K562 (cell line): Measurements from ENCODE around the gene ZFP62. TPM values are rescaled to one million over a fixed set of nuclear protein-coding genes. Genes with fewer than 3 reads are reported as not detected.
A peak's percentile ranks its signal among the peaks of the same experiment; 100 is the strongest.

ENCODE experiments used
- C11orf30 ChIP-seq: fragments of 450-650 bp; IDR thresholded peaks from 2 replicates; pipeline ENCODE4 v1.6.1; 2016; ENCODE audit warnings: low read depth, mild to moderate bottlenecking
- E2F3 ChIP-seq: fragments of 250-450 bp; sonication (Bioruptor Pico); IDR thresholded peaks from 2 replicates; pipeline ENCODE4 v1.4.0; 2020; ENCODE audit warnings: mild to moderate bottlenecking
- EGR1 ChIP-seq: fragments of 450-650 bp; conservative IDR thresholded peaks from 2 replicates; pipeline ENCODE4 v1.6.1; 2017; ENCODE audit warnings: mild to moderate bottlenecking
- HIVEP1 ChIP-seq: fragments of 250-450 bp; sonication (Bioruptor Pico); IDR thresholded peaks from 2 replicates; pipeline ENCODE4 v1.4.0; 2020; ENCODE audit warnings: mild to moderate bottlenecking
- MIER1 ChIP-seq: fragments of 450-650 bp; IDR thresholded peaks from 2 replicates; pipeline ENCODE4 v1.6.1; 2016; ENCODE audit warnings: antibody characterized with exemption, mild to moderate bottlenecking, low read depth
- NBN ChIP-seq: fragments of 450-650 bp; IDR thresholded peaks from 2 replicates; pipeline ENCODE4 v1.6.1; 2016; ENCODE audit warnings: low read depth, mild to moderate bottlenecking
- NFIC ChIP-seq: fragments of 450-650 bp; IDR thresholded peaks from 2 replicates; pipeline ENCODE4 v1.6.1; 2017; ENCODE audit warnings: mild to moderate bottlenecking, inconsistent platforms
- NONO ChIP-seq, 2 experiments: fragments of 200-400 bp in 1 of 2; fragments of 450-650 bp in 1 of 2; formaldehyde crosslinking in 1 of 2; IDR thresholded peaks; 2 replicates each; pipeline ENCODE4 v1.6.1; 2017; ENCODE audit warnings: low read depth in 2 of 2, mild to moderate bottlenecking in 2 of 2, moderate library complexity in 2 of 2, low read length in 1 of 2
- RFX5 ChIP-seq: IDR thresholded peaks from 2 replicates; pipeline ENCODE4 v1.6.1; 2011; ENCODE audit warnings: low read depth, mild to moderate bottlenecking, improper control_type of control experiment, low read length
- SETDB1 ChIP-seq: IDR thresholded peaks from one replicate; pipeline ENCODE4 v1.6.1; 2012; ENCODE audit warnings: low read length, control low read depth, inconsistent platforms
- SIN3B ChIP-seq: fragments of 450-650 bp; IDR thresholded peaks from 2 replicates; pipeline ENCODE4 v1.6.1; 2017; ENCODE audit warnings: low read depth, mild to moderate bottlenecking, moderate library complexity
- SMARCA5 ChIP-seq: fragments of 450-650 bp; IDR thresholded peaks from 2 replicates; pipeline ENCODE4 v1.6.1; 2016
- SP2 ChIP-seq: IDR thresholded peaks from 2 replicates; pipeline ENCODE4 v1.6.1; 2011; ENCODE audit warnings: mild to moderate bottlenecking, low read depth, low read length, moderate library complexity; ENCODE audit not compliant: poor library complexity, severe bottlenecking; ENCODE audit errors: extremely low read depth
- TAF9B ChIP-seq: fragments of 450-650 bp; IDR thresholded peaks from 2 replicates; pipeline ENCODE4 v1.6.1; 2018; ENCODE audit warnings: mild to moderate bottlenecking; ENCODE audit not compliant: partially characterized antibody
- TARDBP ChIP-seq: fragments of 450-650 bp; IDR thresholded peaks from 2 replicates; pipeline ENCODE4 v1.6.1; 2016
- TRIM28 ChIP-seq: fragments of 450-650 bp; IDR thresholded peaks from 2 replicates; pipeline ENCODE4 v1.6.1; 2017
- ZNF121 ChIP-seq: sonication (generic); formaldehyde crosslinking; conservative IDR thresholded peaks from 2 replicates; pipeline ENCODE4 v1.8.0; 2022; ENCODE audit warnings: missing genetic modification reagents
- ZNF583 ChIP-seq: fragments of 250-450 bp; sonication (Bioruptor Pico); IDR thresholded peaks from 2 replicates; pipeline ENCODE4 v1.4.0; 2020
- ZNF584 ChIP-seq: fragments of 200-800 bp; sonication (Bioruptor generic); IDR thresholded peaks from 2 replicates; pipeline ENCODE4 v1.6.1; 2016; ENCODE audit warnings: low read depth, mild to moderate bottlenecking, missing genetic modification characterization, missing compliant biosample characterization
- ZNF77 ChIP-seq: fragments of 250-450 bp; sonication (Bioruptor Pico); IDR thresholded peaks from 2 replicates; pipeline ENCODE4 v1.5.0; 2020
- polyA plus RNA-seq, 8 experiments: library from polyadenylated mRNA; depleted of rRNA in 4 of 8; stranded (reverse) in 5 of 8; unstranded in 3 of 8; fragments of >200 nt; fragmentation: Nextera tagmentation in 2 of 8; fragmentation: Illumina TruSeq in 1 of 8; extraction: Ambion mirVana in 2 of 8; extraction: Trizol in 1 of 8; gene quantifications; 2 replicates each; pipeline versions ENCODE4 v1.2.1 to v1.2.3, GENCODE V29; 2011 to 2014; ENCODE audit warnings: inconsistent platforms in 1 of 8, missing spikeins in 1 of 8
- total RNA-seq, 7 experiments: library from RNA; depleted of rRNA in 6 of 7; stranded (reverse); fragments of >200 nt in 6 of 7; fragmentation: Illumina TruSeq in 2 of 7; extraction: Trizol in 2 of 7; gene quantifications; 2 replicates each; pipeline versions ENCODE4 v1.2.1 to v1.2.3, GENCODE V29; 2011 to 2021; ENCODE audit warnings: low replicate concordance in 1 of 7
- TF ChIP-seq, protein P1 (sequence below), 2 experiments: IDR thresholded peaks; 2 replicates each; pipeline ENCODE4 v1.6.1; 2012; ENCODE audit warnings: improper control_type of control experiment in 2 of 2, low read depth in 2 of 2, low read length in 2 of 2, borderline replicate concordance in 1 of 2
- TF ChIP-seq, protein P2 (sequence below): fragments of 200-400 bp; formaldehyde crosslinking; IDR thresholded peaks from 2 replicates; pipeline ENCODE4 v1.6.1; 2017; ENCODE audit warnings: mild to moderate bottlenecking, low read depth, low read length, moderate library complexity
- TF ChIP-seq, protein P3 (sequence below): IDR thresholded peaks from 2 replicates; pipeline ENCODE4 v1.6.1; 2014; ENCODE audit warnings: antibody characterized with exemption
- TF ChIP-seq, protein P4 (sequence below): sonication (generic); formaldehyde crosslinking; IDR thresholded peaks from 2 replicates; pipeline ENCODE4 v1.9.0; 2022; ENCODE audit warnings: mild to moderate bottlenecking, missing genetic modification reagents

The ZFP62 gene
- total and polyA plus RNA-seq, 9 of the 15 experiments (the other 6 are each of a cell fraction or from before 2014, with no cell fraction given) = 12.2 to 37.5 (median 25.0) TPM

DNA sequence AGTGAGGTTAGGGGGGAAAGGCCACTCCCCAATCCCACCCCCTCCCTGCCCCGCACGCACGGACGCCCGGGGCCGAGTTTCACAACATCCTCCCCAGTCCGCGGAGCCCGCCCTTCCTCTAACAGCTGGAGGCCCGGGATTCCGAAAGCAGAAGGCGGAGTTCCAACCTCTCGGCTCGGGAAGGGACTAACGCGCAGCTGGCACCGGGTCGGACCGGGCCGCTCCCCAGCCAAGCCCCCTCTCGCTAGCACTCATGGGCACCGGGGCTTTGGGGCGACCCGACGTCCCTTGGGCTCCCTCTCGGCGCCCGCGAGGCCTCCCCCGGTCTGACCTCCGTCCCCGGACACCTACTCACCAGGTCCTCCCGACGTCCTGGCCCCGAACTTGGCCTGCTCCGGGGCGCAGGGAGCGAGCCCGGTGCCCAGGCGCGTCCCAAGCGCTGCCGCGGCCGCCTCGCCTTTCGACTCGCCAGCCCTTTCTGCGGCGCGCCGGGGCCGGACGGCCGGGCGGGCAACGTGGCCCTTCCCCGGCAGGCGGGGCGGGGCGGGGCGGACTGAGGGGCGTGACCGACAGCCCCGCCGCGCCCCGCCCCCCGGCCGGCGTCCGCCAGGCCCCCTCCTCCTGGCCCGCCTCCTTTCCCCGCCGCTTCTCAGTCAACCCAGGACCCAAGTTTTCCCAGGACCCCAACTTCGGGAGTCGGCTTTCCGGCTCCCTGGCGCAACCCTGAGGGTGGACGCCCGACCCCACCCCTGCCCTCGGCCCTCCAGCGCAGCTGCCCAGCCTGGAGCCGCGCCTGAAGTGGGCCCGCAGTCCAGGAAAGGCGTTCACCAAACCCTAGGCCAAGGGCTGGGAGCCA is 58.5 kb downstream of the ZFP62 start, which contains the start of gene MGAT1 (continued):
- TF ChIP-seq TARDBP (no peak), SETDB1 (no peak), SP2 (no peak), ZNF584 (no peak), EGR1 (no peak), NBN (no peak), ZNF121 (CRISPR knock-in tag) (no peak), RFX5 (no peak), SMARCA5 (no peak), ZNF77 (CRISPR knock-in tag) (0 out of 2 replicates have a peak, but pooled peaks have one; percentile 27), ZNF583 (no peak), NONO (IDR thresholded peaks at IDR 0.05; ENCODE audit: low read depth in 2 of 2, low read length in 1 of 2) (peak; percentile 75 to 86; a peak in 3 of 4 replicates), MIER1 (no peak), NFIC (peak; percentile 50; the same call in 1 of the 2 replicates), SIN3B (peak; percentile 65; the same call in 1 of the 2 replicates), C11orf30 (no peak), TAF9B (no peak), E2F3 (CRISPR knock-in tag) (peak; percentile 62; the same call in 1 of the 2 replicates), TRIM28 (no peak), HIVEP1 (0 out of 2 replicates have a peak, but pooled peaks have one; percentile 15)
- TF ChIP-seq, protein P1, sequence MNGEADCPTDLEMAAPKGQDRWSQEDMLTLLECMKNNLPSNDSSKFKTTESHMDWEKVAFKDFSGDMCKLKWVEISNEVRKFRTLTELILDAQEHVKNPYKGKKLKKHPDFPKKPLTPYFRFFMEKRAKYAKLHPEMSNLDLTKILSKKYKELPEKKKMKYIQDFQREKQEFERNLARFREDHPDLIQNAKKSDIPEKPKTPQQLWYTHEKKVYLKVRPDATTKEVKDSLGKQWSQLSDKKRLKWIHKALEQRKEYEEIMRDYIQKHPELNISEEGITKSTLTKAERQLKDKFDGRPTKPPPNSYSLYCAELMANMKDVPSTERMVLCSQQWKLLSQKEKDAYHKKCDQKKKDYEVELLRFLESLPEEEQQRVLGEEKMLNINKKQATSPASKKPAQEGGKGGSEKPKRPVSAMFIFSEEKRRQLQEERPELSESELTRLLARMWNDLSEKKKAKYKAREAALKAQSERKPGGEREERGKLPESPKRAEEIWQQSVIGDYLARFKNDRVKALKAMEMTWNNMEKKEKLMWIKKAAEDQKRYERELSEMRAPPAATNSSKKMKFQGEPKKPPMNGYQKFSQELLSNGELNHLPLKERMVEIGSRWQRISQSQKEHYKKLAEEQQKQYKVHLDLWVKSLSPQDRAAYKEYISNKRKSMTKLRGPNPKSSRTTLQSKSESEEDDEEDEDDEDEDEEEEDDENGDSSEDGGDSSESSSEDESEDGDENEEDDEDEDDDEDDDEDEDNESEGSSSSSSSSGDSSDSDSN (IDR thresholded peaks at IDR 0.05; ENCODE audit: borderline replicate concordance in 1 of 2, low read depth in 2 of 2, low read length in 2 of 2) = 0 out of 4 replicates have a peak, but pooled peaks of 1 of the 2 experiments have one; percentile 19
- TF ChIP-seq, protein P2, sequence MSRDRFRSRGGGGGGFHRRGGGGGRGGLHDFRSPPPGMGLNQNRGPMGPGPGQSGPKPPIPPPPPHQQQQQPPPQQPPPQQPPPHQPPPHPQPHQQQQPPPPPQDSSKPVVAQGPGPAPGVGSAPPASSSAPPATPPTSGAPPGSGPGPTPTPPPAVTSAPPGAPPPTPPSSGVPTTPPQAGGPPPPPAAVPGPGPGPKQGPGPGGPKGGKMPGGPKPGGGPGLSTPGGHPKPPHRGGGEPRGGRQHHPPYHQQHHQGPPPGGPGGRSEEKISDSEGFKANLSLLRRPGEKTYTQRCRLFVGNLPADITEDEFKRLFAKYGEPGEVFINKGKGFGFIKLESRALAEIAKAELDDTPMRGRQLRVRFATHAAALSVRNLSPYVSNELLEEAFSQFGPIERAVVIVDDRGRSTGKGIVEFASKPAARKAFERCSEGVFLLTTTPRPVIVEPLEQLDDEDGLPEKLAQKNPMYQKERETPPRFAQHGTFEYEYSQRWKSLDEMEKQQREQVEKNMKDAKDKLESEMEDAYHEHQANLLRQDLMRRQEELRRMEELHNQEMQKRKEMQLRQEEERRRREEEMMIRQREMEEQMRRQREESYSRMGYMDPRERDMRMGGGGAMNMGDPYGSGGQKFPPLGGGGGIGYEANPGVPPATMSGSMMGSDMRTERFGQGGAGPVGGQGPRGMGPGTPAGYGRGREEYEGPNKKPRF = no peak
- TF ChIP-seq, protein P3, sequence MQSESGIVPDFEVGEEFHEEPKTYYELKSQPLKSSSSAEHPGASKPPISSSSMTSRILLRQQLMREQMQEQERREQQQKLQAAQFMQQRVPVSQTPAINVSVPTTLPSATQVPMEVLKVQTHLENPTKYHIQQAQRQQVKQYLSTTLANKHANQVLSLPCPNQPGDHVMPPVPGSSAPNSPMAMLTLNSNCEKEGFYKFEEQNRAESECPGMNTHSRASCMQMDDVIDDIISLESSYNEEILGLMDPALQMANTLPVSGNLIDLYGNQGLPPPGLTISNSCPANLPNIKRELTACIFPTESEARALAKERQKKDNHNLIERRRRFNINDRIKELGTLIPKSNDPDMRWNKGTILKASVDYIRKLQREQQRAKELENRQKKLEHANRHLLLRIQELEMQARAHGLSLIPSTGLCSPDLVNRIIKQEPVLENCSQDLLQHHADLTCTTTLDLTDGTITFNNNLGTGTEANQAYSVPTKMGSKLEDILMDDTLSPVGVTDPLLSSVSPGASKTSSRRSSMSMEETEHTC = no peak
- TF ChIP-seq, protein P4, sequence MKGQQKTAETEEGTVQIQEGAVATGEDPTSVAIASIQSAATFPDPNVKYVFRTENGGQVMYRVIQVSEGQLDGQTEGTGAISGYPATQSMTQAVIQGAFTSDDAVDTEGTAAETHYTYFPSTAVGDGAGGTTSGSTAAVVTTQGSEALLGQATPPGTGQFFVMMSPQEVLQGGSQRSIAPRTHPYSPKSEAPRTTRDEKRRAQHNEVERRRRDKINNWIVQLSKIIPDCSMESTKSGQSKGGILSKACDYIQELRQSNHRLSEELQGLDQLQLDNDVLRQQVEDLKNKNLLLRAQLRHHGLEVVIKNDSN = no peak
